ENCODE data around the gene HAUS7.
A peak's percentile ranks its signal among the peaks of the same experiment; 100 is the strongest.
"Not testable (repeated sequence)": the region's sequence is repeated elsewhere in the genome, so short reads cannot be mapped to it uniquely, and the experiment has no call there.

The HAUS7 gene

DNA sequence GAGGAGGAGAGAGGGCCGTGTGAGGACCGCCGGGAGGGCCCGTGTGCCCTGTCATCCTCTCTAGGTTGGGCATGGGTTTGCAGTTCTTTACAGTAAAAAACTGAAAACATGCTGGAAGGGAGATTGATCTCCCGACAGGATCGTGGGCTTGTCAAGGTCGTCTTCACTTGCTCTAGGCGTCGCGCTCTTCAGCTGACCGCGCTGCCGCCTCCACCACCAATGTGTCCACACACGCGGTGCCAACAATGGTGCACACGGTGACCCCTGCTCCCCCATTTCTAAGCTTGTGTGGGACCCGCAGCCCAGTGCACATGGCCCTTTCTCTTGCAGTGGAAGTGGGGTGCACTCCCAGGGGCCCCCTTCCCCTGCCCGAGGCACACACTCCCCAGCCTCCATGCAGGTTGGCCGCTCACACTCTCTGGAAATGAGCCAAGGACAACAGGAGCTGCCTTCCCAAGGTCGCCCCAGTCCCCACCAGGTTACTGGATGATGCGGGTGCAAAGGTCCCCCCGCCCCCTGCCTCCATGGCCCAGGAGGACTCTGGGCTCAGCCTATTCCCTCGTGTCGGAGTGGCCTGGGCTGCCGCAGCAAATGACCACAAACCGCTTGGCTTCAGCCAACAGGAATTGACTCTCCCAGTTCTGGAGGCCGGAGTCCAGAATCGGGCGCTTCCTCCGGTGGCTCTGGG, 60.8 kb downstream of the HAUS7 start:
- DNase-seq (ENCODE audit: low read depth in 2 of 2): no peak

DNA sequence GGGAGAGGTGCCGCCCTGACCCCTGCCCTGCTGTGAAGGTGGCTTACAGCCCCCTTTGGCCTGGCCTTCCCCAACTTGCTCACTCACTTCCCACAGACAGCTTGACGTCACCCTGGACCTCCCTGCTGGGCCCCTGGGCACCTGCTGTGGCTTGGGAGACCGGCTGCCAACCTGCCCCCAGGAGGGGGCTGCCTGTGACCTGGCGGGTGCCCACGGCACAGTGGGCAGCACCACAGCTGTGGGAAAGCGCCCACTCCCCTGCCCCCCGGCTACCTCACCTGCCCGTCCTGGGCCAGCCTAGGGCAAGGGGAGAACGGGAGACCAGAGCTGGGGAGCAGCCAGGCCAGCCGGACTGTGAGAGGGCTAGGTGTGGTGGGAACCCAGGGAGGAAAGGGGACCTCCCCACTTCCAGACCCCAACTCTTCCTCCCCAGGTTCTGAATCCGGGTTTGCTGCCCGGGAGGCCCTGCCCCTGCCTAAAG, 61.5 kb downstream of the HAUS7 start:
- DNase-seq (ENCODE audit: low read depth in 2 of 2): no peak

DNA sequence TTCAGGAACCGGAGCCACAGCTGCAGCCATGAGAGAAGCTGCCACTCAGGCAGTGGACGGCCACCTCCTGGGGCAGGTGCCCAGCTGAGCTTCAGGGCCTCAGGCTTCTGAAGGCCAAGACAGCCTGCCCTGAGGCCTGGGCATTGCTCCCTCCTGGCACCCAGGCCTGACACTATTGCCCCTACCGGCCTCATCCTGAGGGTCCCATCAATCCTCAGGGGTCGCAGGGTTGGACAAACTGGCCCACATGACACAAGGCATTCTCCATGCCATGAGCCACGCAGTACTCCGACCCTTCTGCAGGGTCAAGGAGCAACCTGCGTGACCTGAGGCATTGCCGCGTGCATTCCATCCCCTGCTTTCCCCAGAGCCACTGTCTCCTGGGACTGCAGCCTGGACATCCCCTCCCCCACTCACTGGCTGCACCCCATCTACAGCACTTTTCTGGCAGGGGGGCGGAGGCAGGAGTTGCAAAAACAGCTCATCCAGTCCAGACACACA, 62.1 kb downstream of the HAUS7 start:
- DNase-seq (ENCODE audit: low read depth in 2 of 2): no peak

DNA sequence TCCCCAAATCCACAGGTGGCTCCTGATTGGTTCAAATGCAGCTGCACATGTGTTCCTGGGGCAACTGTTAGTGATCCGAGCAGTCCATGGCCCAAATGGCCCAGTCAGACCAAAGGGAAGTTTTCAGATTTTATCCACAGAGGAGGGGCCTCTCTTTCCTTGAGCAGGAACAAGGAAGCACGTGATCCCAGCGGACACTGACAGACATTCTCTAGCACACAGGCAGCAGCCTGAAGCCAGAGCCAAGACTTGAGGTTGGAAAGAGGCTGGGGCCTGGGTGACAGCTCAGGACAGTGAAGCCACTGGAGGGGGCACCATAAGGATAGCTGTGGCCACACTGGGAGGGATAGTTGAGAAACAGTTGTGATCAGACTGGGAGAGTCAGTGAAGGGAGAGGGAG, 62.6 kb downstream of the HAUS7 start:
- DNase-seq (ENCODE audit: low read depth in 2 of 2): no peak

DNA sequence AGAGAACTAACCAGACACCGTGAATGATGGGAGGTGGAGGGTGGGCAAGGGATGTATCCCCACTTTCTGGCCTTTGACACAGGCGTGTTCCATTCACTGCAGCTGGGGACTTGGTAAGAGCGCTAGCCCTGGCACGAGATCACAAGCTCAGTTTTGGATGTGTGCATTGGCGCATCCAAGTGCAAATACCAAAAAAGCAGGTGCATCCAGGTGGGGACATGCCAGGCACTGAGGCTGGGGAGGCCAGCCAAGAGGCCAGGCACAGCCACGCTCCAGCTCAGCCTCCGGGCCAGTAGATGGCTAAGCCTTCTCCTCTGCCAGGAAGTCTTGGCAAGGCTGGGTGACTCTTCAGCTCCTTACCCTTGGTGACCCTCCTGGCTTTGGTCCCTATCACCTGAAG, 63.5 kb downstream of the HAUS7 start:
- no peak for DNase-seq (ENCODE audit: low read depth in 2 of 2)

DNA sequence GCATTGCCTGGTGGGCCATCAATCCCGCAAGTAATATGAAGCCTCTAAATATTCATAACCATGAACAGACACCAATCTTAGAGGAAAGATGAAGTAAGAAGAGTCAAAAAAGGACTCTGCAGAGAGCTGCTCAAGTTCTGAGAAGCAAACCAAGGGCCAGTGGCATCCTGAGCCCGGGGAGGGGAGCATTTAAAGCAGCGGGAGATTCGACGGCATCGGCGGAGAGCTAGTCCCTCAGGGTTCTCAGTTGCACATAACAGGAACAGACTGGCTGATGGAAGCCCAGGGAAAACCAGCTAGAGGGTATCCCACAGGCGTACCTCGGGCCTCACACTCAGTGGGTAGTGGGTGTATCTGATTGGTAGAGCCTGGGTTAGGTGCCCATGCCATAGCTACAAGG, 64.4 kb downstream of the HAUS7 start:
- no peak for DNase-seq (ENCODE audit: low read depth in 2 of 2)

DNA sequence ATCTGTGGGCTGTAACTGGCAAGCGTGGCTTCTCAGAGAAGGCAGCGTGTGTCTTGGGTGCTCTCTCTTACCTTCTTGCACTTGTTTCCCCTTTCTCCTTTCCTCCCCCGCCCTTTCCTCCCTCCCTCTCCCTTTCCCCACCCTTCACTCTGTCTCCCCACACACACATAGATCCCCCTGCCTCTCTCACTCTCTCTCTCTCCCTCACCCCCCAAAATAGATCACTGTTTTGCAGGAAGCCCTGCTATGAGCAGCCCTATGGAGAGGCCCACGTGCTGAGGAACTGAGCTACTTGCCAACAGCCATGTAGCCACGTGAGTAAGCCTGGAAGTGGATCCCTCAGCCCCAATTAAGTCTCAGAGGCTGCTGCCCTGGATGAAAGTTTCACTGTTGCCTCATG, 65.0 kb downstream of the HAUS7 start:
- no peak for DNase-seq (ENCODE audit: low read depth in 2 of 2)

DNA sequence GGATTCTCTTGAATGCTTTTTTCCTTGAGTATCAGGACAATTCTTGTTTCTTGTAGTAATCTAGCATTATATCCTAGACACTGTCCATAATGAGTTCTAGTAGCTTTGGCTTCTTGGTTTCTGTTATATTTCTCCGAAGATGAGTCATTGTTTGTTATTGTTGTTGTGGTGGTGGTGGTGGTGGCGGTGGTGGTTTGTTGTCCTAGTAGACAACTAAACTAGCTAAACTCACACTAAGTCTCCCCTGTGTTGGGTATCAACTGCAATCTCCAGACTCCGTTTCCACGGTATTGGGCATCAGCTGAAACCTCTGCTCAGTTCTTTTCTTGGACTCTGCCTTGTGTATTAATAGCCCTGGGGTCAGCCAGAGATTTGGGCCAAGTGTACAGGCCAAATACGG, 66.0 kb downstream of the HAUS7 start:
- DNase-seq (ENCODE audit: low read depth in 2 of 2): not testable (repeated sequence)

DNA sequence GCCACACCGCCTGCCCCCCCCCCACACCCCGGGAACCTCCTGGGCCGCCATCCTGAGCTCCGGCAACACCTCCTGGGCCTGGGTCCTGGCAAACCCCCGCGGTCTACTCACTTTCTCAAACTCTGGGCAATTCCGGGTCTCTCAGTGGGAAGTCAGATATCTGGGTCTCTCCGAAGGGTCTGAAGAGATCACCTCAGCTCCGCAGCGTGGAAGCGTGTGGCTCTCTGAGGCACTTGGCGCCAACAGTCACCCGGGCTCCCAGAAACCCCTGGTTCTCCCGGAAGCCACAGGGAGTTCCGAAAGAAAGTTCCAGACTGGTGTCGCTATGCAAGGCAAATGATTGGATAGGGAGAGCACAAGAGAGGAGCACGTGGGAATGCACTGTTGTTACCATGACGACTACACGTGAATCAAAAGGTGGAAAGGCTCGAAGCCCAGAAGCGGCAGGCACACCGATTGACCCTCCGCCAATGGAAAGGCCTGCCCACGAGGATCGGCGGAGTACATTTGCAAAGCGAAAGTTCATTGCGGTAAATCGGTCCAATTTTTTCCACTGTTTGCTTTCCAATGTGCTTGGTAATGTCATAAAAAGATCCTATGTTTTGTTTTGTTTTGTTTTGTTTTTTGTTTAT, 69.1 kb downstream of the HAUS7 start, which contains the start of gene PNMA6E:
Gene PNMA6E, minus strand, starts transcription at position 218 of the 632 bp plus-strand sequence. CDS start 2,501 bp downstream, outside the sequence.
- DNase-seq (ENCODE audit: low read depth in 2 of 2): no peak

DNA sequence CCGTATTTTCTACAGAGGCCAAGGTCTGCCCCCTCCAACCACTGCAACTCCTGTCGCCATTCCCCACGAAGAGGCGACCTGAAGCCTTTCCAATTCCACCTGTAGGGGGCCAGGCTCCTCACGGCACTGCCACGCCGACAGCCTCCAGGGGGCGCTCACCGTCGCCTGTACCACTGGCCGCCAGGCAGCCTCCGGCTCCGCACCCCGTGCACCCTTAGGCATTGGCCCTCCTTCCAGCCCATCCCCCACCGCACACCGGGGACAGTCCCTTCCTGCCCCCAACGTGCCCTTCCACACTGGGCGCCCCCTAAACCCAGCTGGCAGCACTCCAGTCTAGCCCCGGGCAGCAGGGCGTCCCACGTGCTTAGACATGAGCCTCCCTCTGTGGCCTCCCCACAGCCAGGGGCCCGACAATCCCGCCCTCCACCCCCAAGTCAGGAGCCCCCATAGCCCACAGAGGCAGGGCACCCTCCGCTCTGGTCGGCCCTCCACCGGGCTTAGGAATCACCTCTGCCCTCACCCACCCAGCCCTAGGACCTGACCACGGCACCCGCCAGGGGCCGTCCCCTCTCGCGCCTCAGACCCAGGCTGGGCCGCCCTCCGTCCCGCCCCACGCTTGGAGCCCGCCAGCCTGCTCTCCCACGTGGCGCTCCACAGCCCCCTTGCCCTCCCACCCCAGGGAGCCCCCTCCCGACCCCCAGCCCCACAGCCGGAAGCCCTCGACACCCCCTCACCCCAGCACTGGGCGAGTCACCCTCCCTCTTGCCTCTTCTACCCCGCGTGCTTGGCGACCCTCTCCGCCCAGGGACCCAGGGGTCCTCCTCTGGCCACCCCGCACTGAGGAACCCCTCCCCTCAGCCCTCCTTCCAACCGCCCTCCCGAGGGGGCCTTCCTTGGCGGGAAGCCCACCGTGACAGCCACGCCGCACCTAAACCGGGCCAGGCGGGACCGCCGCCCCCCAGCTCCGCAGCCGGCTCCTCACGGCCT, 69.9 kb downstream of the HAUS7 start:
- DNase-seq (ENCODE audit: low read depth in 2 of 2): peak in 1 of 2 donors; percentile 17

DNA sequence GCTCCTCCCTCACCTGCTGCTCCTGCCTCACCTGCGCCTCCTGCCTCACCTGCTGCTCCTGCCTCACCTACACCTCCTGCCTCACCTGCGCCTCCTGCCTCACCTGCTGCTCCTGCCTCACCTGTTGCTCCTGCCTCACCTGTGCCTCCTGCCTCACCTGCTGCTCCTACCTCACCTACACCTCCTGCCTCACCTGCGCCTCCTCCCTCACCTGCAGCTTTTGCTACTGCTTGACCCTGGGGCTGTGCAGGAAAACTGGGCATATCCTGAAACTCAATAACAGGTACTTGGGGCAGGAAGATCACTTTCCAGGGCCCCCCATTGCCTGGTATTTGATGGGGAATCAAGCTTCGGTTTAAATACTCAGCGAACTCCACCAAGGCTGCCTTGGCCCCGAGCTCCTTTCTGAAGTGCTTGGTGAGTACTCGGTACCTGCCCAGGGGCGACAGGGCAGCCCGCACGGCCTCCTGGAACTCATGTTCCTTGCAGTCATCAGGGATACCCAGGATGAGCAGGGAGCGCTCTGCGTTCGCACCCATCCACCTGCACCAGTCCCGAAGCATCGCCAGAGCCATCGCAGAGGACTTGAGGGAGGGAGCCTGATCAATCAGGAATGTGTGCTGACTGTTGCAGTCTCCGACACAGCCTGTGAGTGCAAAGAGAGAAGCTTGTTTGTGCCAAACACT, 72.0 kb downstream of the HAUS7 start:
- no peak for DNase-seq (ENCODE audit: low read depth in 2 of 2)

Measured in stimulated activated CD8-positive, alpha-beta memory T cell treated with anti-CD3 and anti-CD28 coated beads, Interleukin-7, amount 100 ng/mL, for 4 hours (primary cell).